Liver (tissue), 9 donors: ENCODE data around the gene CRYBA2. TPM values are rescaled to one million over a fixed set of nuclear protein-coding genes. Genes with fewer than 3 reads are reported as not detected.

ENCODE experiments used
- DNase-seq: peaks from one replicate; pipeline ENCODE4 v3.0.0-alpha.2; 2017; ENCODE audit warnings: low spot score
- H3K27ac ChIP-seq, 2 donors: one replicate each; pipeline ENCODE4 v1.7.0; 2013; ENCODE audit warnings: inconsistent platforms in 2 of 2, low read length in 2 of 2, control low read depth in 1 of 2, low read depth in 1 of 2, mild to moderate bottlenecking in 1 of 2
- H3K27me3 ChIP-seq, 4 donors: one replicate each; pipeline versions ENCODE4 v1.6.1 to v1.7.0; 2013; ENCODE audit warnings: low read length in 3 of 4, inconsistent platforms in 1 of 4, mild to moderate bottlenecking in 1 of 4, moderate library complexity in 1 of 4; ENCODE audit not compliant: control insufficient read depth in 4 of 4, insufficient read depth in 4 of 4
- H3K36me3 ChIP-seq, 4 donors: one replicate each; pipeline versions ENCODE4 v1.6.1 to v1.7.0; 2013; ENCODE audit warnings: low read length in 3 of 4, mild to moderate bottlenecking in 3 of 4, low read depth in 1 of 4, moderate library complexity in 1 of 4; ENCODE audit not compliant: control insufficient read depth in 4 of 4, insufficient read depth in 3 of 4
- H3K4me1 ChIP-seq, 4 donors: one replicate each; pipeline versions ENCODE4 v1.6.1 to v1.7.0; 2013; ENCODE audit warnings: low read length in 3 of 4, mild to moderate bottlenecking in 3 of 4, moderate library complexity in 1 of 4; ENCODE audit not compliant: control insufficient read depth in 4 of 4, insufficient read depth in 4 of 4
- H3K4me3 ChIP-seq, 3 donors: one replicate each; pipeline versions ENCODE4 v1.6.1 to v1.7.0; 2013; ENCODE audit warnings: low read length in 3 of 3, control low read depth in 1 of 3, low read depth in 1 of 3, mild to moderate bottlenecking in 1 of 3
- H3K9ac ChIP-seq, 2 donors: one replicate each; pipeline ENCODE4 v1.7.0; 2013; ENCODE audit warnings: low read length in 2 of 2, mild to moderate bottlenecking in 2 of 2, moderate library complexity in 2 of 2, control low read depth in 1 of 2, low read depth in 1 of 2
- H3K9me3 ChIP-seq, 4 donors: one replicate each; pipeline versions ENCODE4 v1.6.1 to v1.7.0; 2013; ENCODE audit warnings: low read length in 3 of 4; ENCODE audit not compliant: control insufficient read depth in 4 of 4
- ATF3 ChIP-seq: IDR thresholded peaks from 2 replicates; pipeline ENCODE4 v1.6.1; 2016; ENCODE audit warnings: antibody characterized with exemption
- CTCF ChIP-seq: fragments of 150-350 bp; IDR thresholded peaks from 2 replicates; pipeline ENCODE4 v1.5.1; 2017; ENCODE audit warnings: improper control_type of control experiment, low read depth, low read length; ENCODE audit not compliant: missing input control
- FOXA1 ChIP-seq: IDR thresholded peaks from 2 replicates; pipeline ENCODE4 v1.6.1; 2016; ENCODE audit warnings: antibody characterized with exemption
- FOXA2 ChIP-seq: IDR thresholded peaks from 2 replicates; pipeline ENCODE4 v1.6.1; 2016; ENCODE audit warnings: antibody characterized with exemption
- HNF4A ChIP-seq, 2 donors: conservative IDR thresholded peaks; 2 replicates each; pipeline ENCODE4 v1.6.1; 2016; ENCODE audit warnings: antibody characterized with exemption in 2 of 2, mild to moderate bottlenecking in 2 of 2
- HNF4G ChIP-seq: IDR thresholded peaks from 2 replicates; pipeline ENCODE4 v1.6.1; 2016; ENCODE audit warnings: antibody characterized with exemption
- MAX ChIP-seq: IDR thresholded peaks from 2 replicates; pipeline ENCODE4 v1.6.1; 2016; ENCODE audit warnings: antibody characterized with exemption
- RAD21 ChIP-seq, 2 donors: IDR thresholded peaks; 2 replicates each; pipeline ENCODE4 v1.6.1; 2016; ENCODE audit warnings: antibody characterized with exemption in 2 of 2, mild to moderate bottlenecking in 2 of 2
- REST ChIP-seq: IDR thresholded peaks from 2 replicates; pipeline ENCODE4 v1.6.1; 2016; ENCODE audit warnings: antibody characterized with exemption, mild to moderate bottlenecking
- RXRA ChIP-seq, 2 donors: IDR thresholded peaks; 2 replicates each; pipeline ENCODE4 v1.6.1; 2017 to 2018; ENCODE audit warnings: antibody characterized with exemption in 2 of 2, mild to moderate bottlenecking in 1 of 2
- SP1 ChIP-seq: IDR thresholded peaks from 2 replicates; pipeline ENCODE4 v1.6.1; 2018; ENCODE audit warnings: antibody characterized with exemption, mild to moderate bottlenecking
- TAF1 ChIP-seq: conservative IDR thresholded peaks from 2 replicates; pipeline ENCODE4 v1.6.1; 2016; ENCODE audit warnings: antibody characterized with exemption, mild to moderate bottlenecking
- YY1 ChIP-seq: IDR thresholded peaks from 2 replicates; pipeline ENCODE4 v1.6.1; 2016; ENCODE audit warnings: antibody characterized with exemption, mild to moderate bottlenecking
- ZBTB33 ChIP-seq: IDR thresholded peaks from 2 replicates; pipeline ENCODE4 v1.6.1; 2016; ENCODE audit warnings: antibody characterized with exemption
- WGBS: extraction: QIAGEN DNeasy Blood & Tissue Kit; methylation state at CpG from one replicate; pipeline ENCODE4 v1.1.7; 2013; 5-methylcytosine and 5-hydroxymethylcytosine counted together
- polyA plus RNA-seq, 2 donors: library from polyadenylated mRNA; stranded (reverse) in 1 of 2; unstranded in 1 of 2; fragments of 200-250 nt in 1 of 2; fragments of >200 nt in 1 of 2; fragmentation: Nextera tagmentation in 1 of 2; extraction: Ambion mirVana in 1 of 2; gene quantifications; one replicate each; pipeline versions ENCODE4 v1.2.1 to v1.2.3, GENCODE V29; 2013 to 2015
- total RNA-seq, 2 donors: library from RNA; depleted of rRNA; stranded (reverse); fragments of >200 nt; gene quantifications; one replicate each; pipeline ENCODE4 v1.2.3, GENCODE V29; 2014
- donor health status: healthy.
- donor health status: healthy.
- donor health status: healthy.
- donor health status: healthy.
- donor health status: healthy.

CRYBA2 gene
- total and polyA plus RNA-seq, 4 donors = not detected

- Histone ChIP-seq H3K36me3 (no peaks in the 10 kb centered on the region), H3K4me1 (no peaks in the 10 kb centered on the region), H3K27ac (no peak overlapping the region), H3K27me3 (peaks cover 0 to 6% (median 2%) of the 10 kb centered on the region in 4 donors), H3K4me3 (no peak overlapping the region), H3K9ac (no peak overlapping the region), H3K9me3 (no peaks in the 10 kb centered on the region)
- TF ChIP-seq FOXA2 (no peak), SP1 (no peak), YY1 (no peak), HNF4A (conservative IDR thresholded peaks at IDR 0.05) (no peak)
- WGBS = 90% methylated on average over 2 of the region's 2 CpGs
- DNase-seq = no peak
Measured at GRCh38 chr2:219035942-219036341, 42.7 kb upstream of the CRYBA2 start.

- DNase-seq = no peak
- Histone ChIP-seq H3K4me1 (no peaks in the 10 kb centered on the region), H3K9ac (no peak overlapping the region), H3K36me3 (no peaks in the 10 kb centered on the region), H3K9me3 (no peaks in the 10 kb centered on the region), H3K4me3 (no peak overlapping the region), H3K27ac (no peak overlapping the region), H3K27me3 (peaks cover 0 to 2% (median 0%) of the 10 kb centered on the region in 4 donors)
- TF ChIP-seq ZBTB33 (no peak), FOXA1 (no peak), ATF3 (no peak), MAX (no peak), REST (no peak), RXRA (IDR thresholded peaks at IDR 0.05) (no peak), TAF1 (no peak), YY1 (no peak), FOXA2 (no peak)
- WGBS = 51% methylated on average over 6 of the region's 6 CpGs
Measured at GRCh38 chr2:219034823-219035222, 41.6 kb upstream of the CRYBA2 start.

- Histone ChIP-seq H3K4me3 (no peak overlapping the region), H3K9ac (no peak overlapping the region), H3K36me3 (no peaks in the 10 kb centered on the region), H3K4me1 (no peaks in the 10 kb centered on the region), H3K27me3 (no peaks in the 10 kb centered on the region), H3K27ac (no peak overlapping the region), H3K9me3 (no peaks in the 10 kb centered on the region)
- 86% methylated on average over 23 of the region's 23 CpGs for WGBS
- no peak for DNase-seq
- TF ChIP-seq RAD21 (IDR thresholded peaks at IDR 0.05) (no peak), CTCF (no peak), REST (no peak), FOXA1 (no peak), HNF4A (conservative IDR thresholded peaks at IDR 0.05) (no peak), HNF4G (no peak), FOXA2 (no peak), SP1 (no peak)
Measured at GRCh38 chr2:219032051-219032745, 39.0 kb upstream of the CRYBA2 start.
